Rectal smooth muscle tissue (tissue), 1 donor: Measurements from ENCODE around the gene GREB1.

Experiments used
- H3K27ac ChIP-seq: one replicate; pipeline ENCODE4 v1.7.0; 2013; ENCODE audit warnings: low read depth, low read length, inconsistent platforms
- H3K27me3 ChIP-seq: one replicate; pipeline ENCODE4 v1.7.0; 2013; ENCODE audit warnings: low read length; ENCODE audit not compliant: control insufficient read depth, insufficient read depth
- H3K36me3 ChIP-seq: one replicate; pipeline ENCODE4 v1.7.0; 2013; ENCODE audit warnings: low read length; ENCODE audit not compliant: control insufficient read depth, insufficient read depth
- H3K4me1 ChIP-seq: one replicate; pipeline ENCODE4 v1.7.0; 2013; ENCODE audit warnings: low read length; ENCODE audit not compliant: control insufficient read depth, insufficient read depth
- H3K4me3 ChIP-seq: one replicate; pipeline ENCODE4 v1.7.0; 2013; ENCODE audit warnings: low read length
- H3K9ac ChIP-seq: one replicate; pipeline ENCODE4 v1.7.0; 2013; ENCODE audit warnings: low read length

The GREB1 gene

DNA sequence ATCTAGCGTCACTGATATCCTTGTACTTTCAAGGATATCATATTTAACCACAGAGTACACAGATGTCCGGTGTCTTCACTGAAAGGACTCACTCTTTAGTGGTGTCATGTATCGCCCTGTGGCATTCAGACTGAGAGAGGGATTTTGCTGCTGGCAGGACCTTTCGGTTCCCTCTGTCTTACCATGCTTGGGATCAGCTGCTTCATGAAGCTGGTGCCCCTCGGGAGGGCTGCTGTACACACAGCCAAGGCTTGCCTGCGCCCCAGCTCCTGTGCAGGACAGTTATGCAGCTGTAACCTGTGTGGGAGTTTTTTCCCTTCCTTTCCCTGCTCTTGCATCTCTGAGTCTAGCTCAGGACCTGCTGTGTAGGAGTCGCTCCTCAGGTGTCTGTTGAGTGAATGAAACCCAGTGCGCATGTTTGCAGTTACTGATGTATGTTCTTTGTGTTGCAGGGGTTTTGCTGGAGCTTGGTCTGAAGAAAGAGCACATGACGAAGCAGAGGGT lies 64.4 kb downstream of the GREB1 start:
- no peak overlapping the region for H3K27ac ChIP-seq
- H3K36me3 ChIP-seq = no peaks in the 10 kb centered on the region
- H3K9ac ChIP-seq = no peak overlapping the region
- no peaks in the 10 kb centered on the region for H3K27me3 ChIP-seq
- no peaks in the 10 kb centered on the region for H3K4me1 ChIP-seq
- H3K4me3 ChIP-seq = no peak overlapping the region

DNA sequence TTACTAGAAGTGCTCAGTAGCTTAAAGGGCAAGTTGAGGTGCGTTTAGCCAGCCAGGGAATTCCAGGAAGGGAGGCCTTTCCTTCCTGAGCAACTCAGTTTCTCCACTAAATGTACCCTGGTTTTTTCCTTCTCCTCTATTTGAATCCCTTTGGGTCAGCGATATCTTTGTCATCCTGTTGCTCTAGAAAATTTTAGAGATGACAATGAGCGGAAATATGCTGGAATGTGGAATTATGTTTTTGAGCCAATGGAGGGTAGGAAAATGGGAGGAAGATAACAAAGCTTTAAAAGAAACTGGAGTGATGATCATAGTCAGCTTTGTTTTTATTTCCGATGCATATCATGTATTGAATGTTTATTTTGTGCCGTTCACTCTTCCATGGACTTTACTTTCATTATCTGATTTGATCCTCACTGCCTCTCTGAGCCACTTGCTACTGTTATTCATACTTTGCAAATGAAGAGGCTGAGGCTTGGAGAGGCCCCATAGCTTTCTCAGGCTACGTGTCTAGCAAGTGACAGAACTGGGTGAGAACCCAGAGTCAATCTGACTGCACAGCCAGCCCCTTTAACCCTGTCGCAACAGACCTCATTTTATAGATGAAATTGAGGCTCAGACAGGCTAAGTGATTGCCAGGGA lies 68.8 kb downstream of the GREB1 start:
- no peak overlapping the region for H3K4me3 ChIP-seq
- no peaks in the 10 kb centered on the region for H3K36me3 ChIP-seq
- H3K9ac ChIP-seq = no peak overlapping the region
- no peaks in the 10 kb centered on the region for H3K27me3 ChIP-seq
- no peak overlapping the region for H3K27ac ChIP-seq
- no peaks in the 10 kb centered on the region for H3K4me1 ChIP-seq

DNA sequence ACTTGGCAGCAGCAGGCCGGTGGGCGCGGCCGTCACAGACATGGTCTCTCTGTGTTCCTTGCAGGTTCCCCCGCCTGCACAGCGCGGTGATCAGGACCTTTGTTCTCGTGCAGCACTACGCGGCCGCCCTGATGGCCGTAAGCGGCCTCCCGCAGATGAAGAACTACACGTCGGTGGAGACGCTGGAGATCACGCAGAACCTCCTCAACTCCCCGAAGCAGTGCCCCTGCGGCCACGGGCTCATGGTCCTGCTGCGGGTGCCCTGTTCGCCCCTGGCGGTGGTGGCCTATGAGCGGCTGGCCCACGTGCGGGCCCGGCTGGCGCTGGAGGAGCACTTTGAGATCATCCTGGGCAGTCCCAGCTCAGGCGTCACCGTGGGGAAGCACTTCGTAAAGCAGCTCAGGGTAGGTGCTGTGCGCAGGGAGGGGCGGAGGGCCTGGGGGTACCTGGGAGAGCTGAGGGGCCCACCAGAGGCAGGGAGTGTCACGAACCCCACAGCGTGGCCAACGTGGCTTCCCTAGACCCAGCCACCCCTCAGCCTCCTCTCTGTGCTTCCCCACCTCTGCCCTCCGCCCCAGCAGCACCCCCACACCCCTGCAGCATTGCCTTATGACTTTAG lies 76.9 kb downstream of the GREB1 start:
- no peak overlapping the region for H3K4me3 ChIP-seq
- no peaks in the 10 kb centered on the region for H3K27me3 ChIP-seq
- no peaks in the 10 kb centered on the region for H3K36me3 ChIP-seq
- H3K4me1 ChIP-seq = no peaks in the 10 kb centered on the region
- H3K27ac ChIP-seq = no peak overlapping the region
- no peak overlapping the region for H3K9ac ChIP-seq

DNA sequence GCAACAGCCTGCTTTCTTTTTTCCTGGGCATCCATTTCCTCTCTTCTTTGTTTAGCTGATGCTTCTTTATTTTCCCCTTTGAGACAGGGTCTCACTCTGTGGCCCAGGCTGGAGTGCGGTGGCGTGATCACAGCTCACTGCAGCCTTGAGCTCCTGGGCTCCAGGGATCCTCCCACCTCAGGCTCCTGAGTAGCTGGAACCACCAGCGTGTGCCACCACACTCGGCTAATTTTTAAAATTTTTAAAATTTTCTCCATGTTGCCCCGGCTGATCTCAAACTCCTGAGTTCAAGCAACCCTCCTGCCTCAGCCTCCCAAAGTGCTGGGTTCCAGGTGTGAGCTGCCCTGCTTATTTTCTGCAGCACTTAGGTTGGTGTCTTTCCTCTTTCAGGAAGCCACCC lies 77.4 kb downstream of the GREB1 start:
- H3K9ac ChIP-seq = no peak overlapping the region
- no peaks in the 10 kb centered on the region for H3K36me3 ChIP-seq
- H3K4me3 ChIP-seq = no peak overlapping the region
- no peaks in the 10 kb centered on the region for H3K4me1 ChIP-seq
- no peaks in the 10 kb centered on the region for H3K27me3 ChIP-seq
- no peak overlapping the region for H3K27ac ChIP-seq

DNA sequence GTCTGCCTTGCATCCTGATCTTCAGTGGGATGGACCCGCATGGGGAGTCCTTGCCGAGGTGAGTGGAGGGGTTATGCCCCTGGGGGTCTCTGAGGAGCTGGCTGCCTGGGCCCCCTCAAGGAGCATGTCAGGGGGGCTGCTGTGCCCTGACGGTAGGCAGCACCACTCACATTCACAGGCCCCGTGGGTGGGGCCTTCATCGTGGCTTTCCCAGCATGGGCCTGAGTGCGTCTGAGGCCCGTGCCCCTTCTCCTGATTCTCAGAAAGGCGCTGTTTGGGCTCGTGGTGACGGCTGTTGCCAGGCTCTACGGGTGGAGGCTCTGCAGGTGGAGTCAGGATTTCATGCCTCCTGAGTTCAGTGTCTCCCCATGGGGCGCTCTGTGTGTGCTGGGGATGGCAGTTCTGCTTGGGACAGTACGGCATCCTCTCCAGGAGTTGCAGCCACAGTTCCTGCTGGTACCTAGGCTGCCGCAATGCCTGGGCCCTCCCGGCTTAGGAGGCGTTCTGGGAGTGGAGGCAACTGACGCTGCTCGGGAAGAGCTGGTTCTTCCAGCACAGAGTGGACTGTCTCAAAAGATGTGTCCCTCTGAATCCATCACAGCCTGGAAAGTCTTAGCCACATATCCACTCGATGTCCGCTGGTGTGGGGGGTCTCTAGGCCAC lies 78.8 kb downstream of the GREB1 start:
- Histone ChIP-seq H3K36me3 (no peaks in the 10 kb centered on the region), H3K27ac (no peak overlapping the region), H3K27me3 (no peaks in the 10 kb centered on the region), H3K4me3 (no peak overlapping the region), H3K9ac (no peak overlapping the region), H3K4me1 (no peaks in the 10 kb centered on the region)

DNA sequence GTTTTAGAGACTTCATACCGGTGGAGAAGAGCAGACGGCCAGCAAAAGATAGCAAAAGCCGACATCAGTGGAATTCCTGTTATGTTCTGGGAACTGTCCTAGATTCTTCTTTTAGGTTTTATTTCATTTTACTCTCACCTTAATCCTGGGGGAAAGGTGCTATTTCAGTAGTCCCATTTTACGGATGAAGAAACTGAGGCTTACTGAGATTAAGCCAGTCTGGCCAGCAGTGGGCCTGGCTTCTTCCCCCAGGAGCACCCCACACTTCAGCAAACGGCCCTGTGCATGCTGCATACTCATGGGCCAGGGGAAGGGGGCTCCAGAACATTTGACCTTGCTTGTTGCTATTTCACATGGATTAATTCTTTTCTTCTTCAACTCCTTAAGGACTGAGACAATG lies 79.5 kb downstream of the GREB1 start:
- no peak overlapping the region for H3K27ac ChIP-seq
- H3K4me3 ChIP-seq = no peak overlapping the region
- H3K27me3 ChIP-seq = no peaks in the 10 kb centered on the region
- H3K9ac ChIP-seq = no peak overlapping the region
- no peaks in the 10 kb centered on the region for H3K4me1 ChIP-seq
- H3K36me3 ChIP-seq = no peaks in the 10 kb centered on the region

DNA sequence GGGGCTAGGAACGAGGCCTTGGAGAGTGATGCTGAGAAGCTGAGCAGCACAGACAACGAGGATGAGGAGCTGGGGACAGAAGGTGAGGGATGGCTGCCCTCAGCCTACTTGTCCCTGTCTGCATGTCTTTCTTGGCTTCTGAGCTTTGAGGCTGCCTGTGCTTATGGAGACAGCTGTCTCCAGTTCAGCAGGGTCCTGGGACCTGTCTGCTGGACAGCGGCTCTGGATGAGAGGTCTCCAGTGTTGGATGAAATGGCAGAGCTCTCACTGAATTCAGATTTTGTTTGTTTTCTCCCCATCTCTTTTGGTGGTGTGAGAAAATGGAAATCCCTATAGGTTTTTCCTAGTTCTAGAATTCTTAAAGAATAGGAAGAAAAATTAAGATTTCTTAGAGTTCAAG lies 81.4 kb downstream of the GREB1 start:
- no peaks in the 10 kb centered on the region for H3K4me1 ChIP-seq
- H3K27me3 ChIP-seq = no peaks in the 10 kb centered on the region
- no peak overlapping the region for H3K27ac ChIP-seq
- no peak overlapping the region for H3K9ac ChIP-seq
- no peaks in the 10 kb centered on the region for H3K36me3 ChIP-seq
- no peak overlapping the region for H3K4me3 ChIP-seq

DNA sequence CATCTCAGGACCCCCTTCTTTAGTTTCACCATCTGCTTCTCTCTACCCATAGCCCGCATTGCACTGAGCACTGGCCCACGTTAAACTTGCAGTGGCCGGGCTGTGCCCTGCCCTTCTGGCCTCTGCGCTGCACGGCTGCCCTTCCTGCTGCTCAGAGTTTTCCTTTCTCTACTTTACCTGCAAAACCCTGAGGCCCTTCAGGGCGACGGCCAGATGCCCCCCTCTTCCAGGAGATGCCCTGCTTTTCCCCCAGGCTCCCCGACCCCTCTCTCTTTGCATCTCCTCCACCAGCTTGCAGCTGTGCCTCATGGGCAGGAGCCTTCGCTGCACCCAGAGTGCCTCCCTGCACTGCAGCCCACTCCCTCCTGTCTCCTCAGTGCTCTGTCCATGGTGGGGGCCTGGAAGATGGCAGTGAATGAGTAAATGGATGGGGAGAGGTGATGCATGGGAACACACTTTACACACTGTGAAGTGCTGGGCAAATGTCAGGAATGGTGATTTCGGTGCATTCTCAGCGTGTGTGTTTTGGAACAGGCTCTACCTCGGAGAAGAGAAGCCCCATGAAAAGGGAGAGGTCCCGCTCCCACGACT lies 82.3 kb downstream of the GREB1 start:
- Histone ChIP-seq H3K27me3 (no peaks in the 10 kb centered on the region), H3K4me1 (no peaks in the 10 kb centered on the region), H3K27ac (no peak overlapping the region), H3K4me3 (no peak overlapping the region), H3K9ac (no peak overlapping the region), H3K36me3 (no peaks in the 10 kb centered on the region)

DNA sequence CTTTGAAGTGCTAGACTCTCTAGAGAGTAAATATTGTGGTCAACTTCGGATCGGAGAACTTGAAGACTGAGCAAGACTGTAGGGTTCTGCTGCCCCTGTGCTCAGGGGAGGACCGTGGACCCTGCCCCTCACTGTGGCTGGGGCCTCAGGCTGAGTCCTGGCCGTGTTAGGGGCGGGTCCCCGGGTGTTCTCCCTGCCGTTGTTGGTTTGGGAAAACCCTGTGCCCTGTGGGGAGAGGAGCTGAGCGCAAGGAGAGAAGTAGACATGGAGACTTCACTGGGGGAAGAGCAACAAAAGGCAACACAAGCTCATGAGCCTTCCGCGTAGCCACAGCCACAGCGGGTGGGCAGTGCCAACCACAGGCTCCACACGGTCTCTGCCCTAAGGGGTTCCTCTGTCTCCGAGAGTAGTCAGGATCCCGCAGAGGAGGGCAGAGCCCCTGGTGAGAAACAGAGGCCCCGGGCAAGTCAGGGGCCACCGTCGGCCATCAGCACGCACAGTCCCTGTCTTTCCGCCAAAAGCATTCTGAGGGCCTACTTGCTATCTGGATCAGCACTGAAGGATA lies 83.1 kb downstream of the GREB1 start:
- H3K4me3 ChIP-seq = no peak overlapping the region
- no peaks in the 10 kb centered on the region for H3K4me1 ChIP-seq
- no peak overlapping the region for H3K9ac ChIP-seq
- no peaks in the 10 kb centered on the region for H3K36me3 ChIP-seq
- H3K27ac ChIP-seq = no peak overlapping the region
- H3K27me3 ChIP-seq = no peaks in the 10 kb centered on the region

DNA sequence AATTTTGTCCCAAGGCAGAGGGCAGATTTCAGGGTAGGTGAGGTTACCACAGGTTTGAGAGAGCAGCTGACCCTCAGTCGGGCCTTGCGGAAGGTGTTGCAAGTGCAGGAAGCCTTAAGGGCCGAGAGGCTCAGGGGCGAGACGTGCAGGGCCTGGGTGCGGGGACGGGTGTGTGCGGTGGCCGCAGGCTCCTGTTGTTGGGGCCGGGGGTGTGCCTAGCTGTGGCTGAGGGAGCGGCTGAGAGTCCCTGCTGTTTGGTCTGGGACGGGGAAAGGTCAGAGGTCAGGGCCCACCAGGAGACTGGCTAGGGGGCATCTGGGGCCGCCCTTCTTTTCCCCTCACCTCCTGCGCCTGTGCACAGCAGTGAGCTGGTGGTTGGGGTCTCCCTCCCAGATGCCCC lies 83.7 kb downstream of the GREB1 start:
- no peaks in the 10 kb centered on the region for H3K36me3 ChIP-seq
- H3K4me1 ChIP-seq = no peaks in the 10 kb centered on the region
- no peak overlapping the region for H3K27ac ChIP-seq
- no peak overlapping the region for H3K9ac ChIP-seq
- no peak overlapping the region for H3K4me3 ChIP-seq
- H3K27me3 ChIP-seq = no peaks in the 10 kb centered on the region

DNA sequence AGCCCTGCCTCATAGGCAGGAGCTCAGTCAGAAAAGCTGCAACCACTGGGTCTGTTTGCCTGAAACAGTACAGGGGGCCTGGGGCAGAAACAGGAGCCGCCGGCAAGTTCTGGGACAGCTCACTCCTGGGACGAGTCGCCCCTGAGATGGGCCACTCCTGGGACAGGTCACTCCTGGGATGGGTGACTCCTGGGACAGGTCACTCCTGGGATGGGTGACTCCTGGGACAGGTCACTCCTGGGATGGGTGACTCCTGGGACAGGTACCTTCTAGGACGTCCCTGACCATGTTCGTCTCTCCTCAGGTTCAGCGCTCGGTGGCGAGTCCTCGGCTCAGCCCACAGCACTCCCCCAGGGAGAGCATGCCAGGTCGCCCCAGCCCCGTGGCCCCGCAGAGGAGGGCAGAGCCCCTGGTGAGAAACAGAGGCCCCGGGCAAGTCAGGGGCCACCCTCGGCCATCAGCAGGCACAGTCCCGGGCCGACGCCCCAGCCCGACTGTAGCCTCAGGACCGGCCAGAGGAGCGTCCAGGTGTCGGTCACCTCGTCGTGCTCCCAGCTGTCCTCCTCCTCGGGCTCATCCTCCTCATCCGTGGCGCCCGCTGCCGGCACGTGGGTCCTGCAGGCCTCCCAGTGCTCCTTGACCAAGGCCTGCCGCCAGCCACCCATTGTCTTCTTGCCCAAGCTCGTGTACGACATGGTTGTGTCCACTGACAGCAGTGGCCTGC lies 84.3 kb downstream of the GREB1 start:
- no peak overlapping the region for H3K27ac ChIP-seq
- H3K9ac ChIP-seq = no peak overlapping the region
- no peaks in the 10 kb centered on the region for H3K4me1 ChIP-seq
- H3K36me3 ChIP-seq = no peaks in the 10 kb centered on the region
- H3K27me3 ChIP-seq = no peaks in the 10 kb centered on the region
- H3K4me3 ChIP-seq = no peak overlapping the region

DNA sequence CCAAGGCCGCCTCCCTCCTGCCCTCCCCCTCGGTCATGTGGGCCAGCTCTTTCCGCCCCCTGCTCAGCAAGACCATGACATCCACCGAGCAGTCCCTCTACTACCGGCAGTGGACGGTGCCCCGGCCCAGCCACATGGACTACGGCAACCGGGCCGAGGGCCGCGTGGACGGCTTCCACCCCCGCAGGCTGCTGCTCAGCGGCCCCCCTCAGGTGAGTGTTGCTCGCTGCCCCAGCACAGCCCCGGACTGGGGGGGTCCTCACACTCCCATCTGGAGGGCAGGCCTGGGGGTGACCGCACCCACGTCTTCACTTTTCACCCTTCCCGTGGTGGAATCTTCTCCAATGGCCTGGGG lies 84.8 kb downstream of the GREB1 start:
- no peaks in the 10 kb centered on the region for H3K36me3 ChIP-seq

More for the DNA sequence above, 84.8 kb downstream of the GREB1 start:
- H3K27ac ChIP-seq = no peak overlapping the region
- H3K4me3 ChIP-seq = no peak overlapping the region
- no peaks in the 10 kb centered on the region for H3K27me3 ChIP-seq
- H3K4me1 ChIP-seq = no peaks in the 10 kb centered on the region
- no peak overlapping the region for H3K9ac ChIP-seq
